D341Med (cell line): ENCODE measurements around the gene ASTN1.

Experiments
- DNase-seq: peaks from one replicate; pipeline ENCODE4 v3.0.0; 2012; ENCODE audit warnings: low spot score

ASTN1 gene

GRCh38 chr1:176989754-176990153 lies 174.8 kb downstream of the ASTN1 start:
- no peak for DNase-seq

GRCh38 chr1:176989023-176989422 lies 175.5 kb downstream of the ASTN1 start:
- no peak for DNase-seq

GRCh38 chr1:176987016-176987415 lies 177.5 kb downstream of the ASTN1 start:
- DNase-seq = no peak

- DNase-seq = no peak
These were observed 180.8 kb downstream of the ASTN1 start for GRCh38 chr1:176983731-176984130.

GRCh38 chr1:176976771-176977170 lies 187.7 kb downstream of the ASTN1 start:
- DNase-seq = no peak

GRCh38 chr1:176976225-176976624 lies 188.3 kb downstream of the ASTN1 start:
- no peak for DNase-seq

GRCh38 chr1:176964687-176965086 lies 199.8 kb downstream of the ASTN1 start:
- no peak for DNase-seq

GRCh38 chr1:176963181-176963580 lies 201.3 kb downstream of the ASTN1 start:
- no peak for DNase-seq

GRCh38 chr1:176961678-176962077 lies 202.8 kb downstream of the ASTN1 start:
- no peak for DNase-seq

GRCh38 chr1:176959191-176959820 lies 205.2 kb downstream of the ASTN1 start:
- DNase-seq = no peak

- no peak for DNase-seq
These were observed 206.9 kb downstream of the ASTN1 start for GRCh38 chr1:176957603-176958002.

- DNase-seq = no peak
These were observed 210.3 kb downstream of the ASTN1 start for GRCh38 chr1:176954242-176954641.

- no peak for DNase-seq
These were observed 213.7 kb downstream of the ASTN1 start for GRCh38 chr1:176950736-176951324.

- peak; percentile 86 for DNase-seq
These were observed 215.4 kb downstream of the ASTN1 start for GRCh38 chr1:176949033-176949662.

- DNase-seq = no peak
These were observed 219.9 kb downstream of the ASTN1 start for GRCh38 chr1:176944606-176945005.

- DNase-seq = no peak
These were observed 220.7 kb downstream of the ASTN1 start for GRCh38 chr1:176943783-176944182.

GRCh38 chr1:176942346-176942745 lies 222.2 kb downstream of the ASTN1 start:
- DNase-seq = no peak

- no peak for DNase-seq
These were observed 224.5 kb downstream of the ASTN1 start for GRCh38 chr1:176939993-176940392.

GRCh38 chr1:176938375-176938774 lies 226.1 kb downstream of the ASTN1 start:
- DNase-seq = no peak

- no peak for DNase-seq
These were observed 230.1 kb downstream of the ASTN1 start for GRCh38 chr1:176934370-176934769.

- no peak for DNase-seq
These were observed 232.1 kb downstream of the ASTN1 start for GRCh38 chr1:176932114-176933104.

GRCh38 chr1:176931526-176931925 lies 233.0 kb downstream of the ASTN1 start:
- no peak for DNase-seq
